ENCODE measurements around the gene SLC9A3. TPM values are rescaled to one million over a fixed set of nuclear protein-coding genes. Genes with fewer than 3 reads are reported as not detected.

The SLC9A3 gene
- total RNA-seq, 4 donors from 2014 or later, result 2.4 to 3.8 (median 3.5) TPM

GRCh38 chr5:468401-468800 is 55.8 kb downstream of the SLC9A3 start:
- no peak overlapping the region for H3K27ac ChIP-seq
- WGBS, 2 donors, result 72 to 93% methylated on average over 3 to 5 of the region's 6 CpGs
- H3K4me3 ChIP-seq, result no peak overlapping the region
- H3K36me3 ChIP-seq, result peaks cover 0 to 68% (median 28%) of the 10 kb centered on the region in 3 donors
- H3K4me1 ChIP-seq, result peaks cover 16 to 21% (median 17%) of the 10 kb centered on the region in 3 donors
- intact Hi-C loops (cut with DNase I), result no loop called here
- no peaks in the 10 kb centered on the region for H3K27me3 ChIP-seq
- DNase-seq, result no peak
- no peaks in the 10 kb centered on the region for H3K9me3 ChIP-seq
- TF ChIP-seq POLR2A (IDR thresholded peaks at IDR 0.05) (no peak), CTCF (IDR thresholded peaks at IDR 0.05) (no peak)

GRCh38 chr5:466661-467310 is 57.5 kb downstream of the SLC9A3 start:
- Histone ChIP-seq H3K4me1 (peaks cover 10 to 12% (median 12%) of the 10 kb centered on the region in 3 donors), H3K27me3 (no peaks in the 10 kb centered on the region), H3K27ac (no peak overlapping the region), H3K4me3 (no peak overlapping the region), H3K9me3 (no peaks in the 10 kb centered on the region), H3K36me3 (peaks cover 6 to 85% (median 35%) of the 10 kb centered on the region in 3 donors)
- intact Hi-C loops (cut with DNase I), result no loop called here
- 92 to 94% methylated on average over 7 to 14 of the region's 30 CpGs for WGBS, 2 donors
- DNase-seq, result no peak
- no peak for TF ChIP-seq POLR2A (IDR thresholded peaks at IDR 0.05)
- TF ChIP-seq CTCF (IDR thresholded peaks at IDR 0.05), result no peak

GRCh38 chr5:465591-466403 is 58.5 kb downstream of the SLC9A3 start:
- Histone ChIP-seq H3K27ac (no peak overlapping the region), H3K4me1 (peaks cover under 1 to 2% (median 2%) of the 10 kb centered on the region in 3 donors), H3K27me3 (no peaks in the 10 kb centered on the region), H3K36me3 (peaks cover 6 to 88% (median 38%) of the 10 kb centered on the region in 3 donors), H3K9me3 (no peaks in the 10 kb centered on the region), H3K4me3 (peak overlapping the region in 1 of 4 donors; percentile 18)
- WGBS, 2 donors, result 95% methylated on average over 13 of the region's 29 CpGs; no CpG with 5 or more reads in 1 of the 2 donors
- no peak for DNase-seq
- intact Hi-C loops (cut with DNase I), result no loop called here
- TF ChIP-seq CTCF (IDR thresholded peaks at IDR 0.05) (no peak), POLR2A (IDR thresholded peaks at IDR 0.05) (no peak)

GRCh38 chr5:464843-465590 is 59.2 kb downstream of the SLC9A3 start:
- intact Hi-C loops (cut with DNase I), result no loop called here
- H3K36me3 ChIP-seq, result peaks cover 6 to 89% (median 41%) of the 10 kb centered on the region in 3 donors
- no peaks in the 10 kb centered on the region for H3K4me1 ChIP-seq
- peak overlapping the region in 1 of 4 donors; percentile 18 for H3K4me3 ChIP-seq
- 91 to 100% methylated on average over 2 to 16 of the region's 63 CpGs for WGBS, 2 donors
- no peak overlapping the region for H3K27ac ChIP-seq
- H3K9me3 ChIP-seq, result no peaks in the 10 kb centered on the region
- no peak for TF ChIP-seq CTCF (IDR thresholded peaks at IDR 0.05)
- TF ChIP-seq POLR2A (IDR thresholded peaks at IDR 0.05), result no peak
- no peak for DNase-seq
- H3K27me3 ChIP-seq, result no peaks in the 10 kb centered on the region

All from esophagus squamous epithelium (tissue), 5 donors.